ENCODE measurements around the gene AUH. TPM values are rescaled to one million over a fixed set of nuclear protein-coding genes. Genes with fewer than 3 reads are reported as not detected.

Gene AUH
- total RNA-seq, 1 experiment from 2014 or later: 29.0 TPM

DNA sequence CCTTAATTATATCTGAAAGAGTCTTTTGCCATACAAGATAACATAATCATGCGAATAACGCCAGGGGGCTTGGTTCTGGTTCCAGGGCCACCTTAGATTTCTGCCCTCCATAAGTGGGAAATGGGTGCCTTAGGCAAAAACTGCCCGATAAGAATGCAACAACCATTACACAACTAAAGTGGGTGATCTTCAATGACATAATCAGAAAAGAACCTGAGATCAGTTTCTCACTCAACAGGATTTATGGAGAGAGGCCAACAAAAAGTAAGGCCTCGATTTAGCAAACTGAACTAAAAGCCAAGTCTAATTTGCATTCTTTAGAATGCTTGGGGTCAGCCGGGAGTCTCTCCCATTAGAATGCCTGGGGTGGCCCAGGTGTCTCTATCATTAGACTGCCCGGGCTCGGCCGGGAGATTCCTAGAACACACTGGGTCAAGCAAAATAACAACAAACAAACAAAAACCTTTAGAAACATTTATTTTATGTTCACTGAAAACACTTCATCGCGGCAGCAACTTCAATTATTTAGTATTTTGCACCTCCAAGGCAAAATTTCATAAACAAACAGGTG, 194.8 kb downstream of the AUH start:
- no peak overlapping the region for H3K4me3 ChIP-seq (replicated peaks in 1 of 2; ENCODE audit: low read depth in 1 of 2, low read length in 2 of 2)
- ChIA-PET CTCF (no interaction called here), RAD21 (ENCODE audit: low non-redundant PET in 1 of 2, low total read pairs in 2 of 2, uncharacterized antibody in 2 of 2, unreplicated experiment in 2 of 2) (interaction anchor here in 1 of 2 experiments (0.9 kb wide), 1 partner anchor 8 kb away, joined by 3 read pairs; no protein-coding TSS in a partner anchor), POLR2A (no interaction called here)
- DNase-seq (ENCODE audit: low read depth, low spot score): no peak
- BruUV-seq (replicated peaks): no TSS peak
- TF ChIP-seq POLR2AphosphoS5 (IDR thresholded peaks at IDR 0.05; ENCODE audit: low read depth, low read length): no peak
- no peak for TF ChIP-seq SIN3A (IDR thresholded peaks at IDR 0.05; ENCODE audit: low read depth)
- no peak for TF ChIP-seq ZFX (IDR thresholded peaks at IDR 0.05)
- TF ChIP-seq CEBPB (IDR thresholded peaks at IDR 0.05; ENCODE audit: low read depth): no peak
- TF ChIP-seq RAD21 (IDR thresholded peaks at IDR 0.05; ENCODE audit: low read depth): no peak
- TF ChIP-seq SRF (IDR thresholded peaks at IDR 0.05; ENCODE audit: low read depth): no peak
- no peak for TF ChIP-seq EZH2phosphoT487 (IDR thresholded peaks at IDR 0.05; ENCODE audit: borderline replicate concordance)
- no peak for TF ChIP-seq SP1 (IDR thresholded peaks at IDR 0.05; ENCODE audit: low read depth)
- no peak for TF ChIP-seq POLR2A (IDR thresholded peaks at IDR 0.05; ENCODE audit: borderline replicate concordance, extremely low read depth, insufficient read depth, insufficient read length)
- TF ChIP-seq, protein P1, sequence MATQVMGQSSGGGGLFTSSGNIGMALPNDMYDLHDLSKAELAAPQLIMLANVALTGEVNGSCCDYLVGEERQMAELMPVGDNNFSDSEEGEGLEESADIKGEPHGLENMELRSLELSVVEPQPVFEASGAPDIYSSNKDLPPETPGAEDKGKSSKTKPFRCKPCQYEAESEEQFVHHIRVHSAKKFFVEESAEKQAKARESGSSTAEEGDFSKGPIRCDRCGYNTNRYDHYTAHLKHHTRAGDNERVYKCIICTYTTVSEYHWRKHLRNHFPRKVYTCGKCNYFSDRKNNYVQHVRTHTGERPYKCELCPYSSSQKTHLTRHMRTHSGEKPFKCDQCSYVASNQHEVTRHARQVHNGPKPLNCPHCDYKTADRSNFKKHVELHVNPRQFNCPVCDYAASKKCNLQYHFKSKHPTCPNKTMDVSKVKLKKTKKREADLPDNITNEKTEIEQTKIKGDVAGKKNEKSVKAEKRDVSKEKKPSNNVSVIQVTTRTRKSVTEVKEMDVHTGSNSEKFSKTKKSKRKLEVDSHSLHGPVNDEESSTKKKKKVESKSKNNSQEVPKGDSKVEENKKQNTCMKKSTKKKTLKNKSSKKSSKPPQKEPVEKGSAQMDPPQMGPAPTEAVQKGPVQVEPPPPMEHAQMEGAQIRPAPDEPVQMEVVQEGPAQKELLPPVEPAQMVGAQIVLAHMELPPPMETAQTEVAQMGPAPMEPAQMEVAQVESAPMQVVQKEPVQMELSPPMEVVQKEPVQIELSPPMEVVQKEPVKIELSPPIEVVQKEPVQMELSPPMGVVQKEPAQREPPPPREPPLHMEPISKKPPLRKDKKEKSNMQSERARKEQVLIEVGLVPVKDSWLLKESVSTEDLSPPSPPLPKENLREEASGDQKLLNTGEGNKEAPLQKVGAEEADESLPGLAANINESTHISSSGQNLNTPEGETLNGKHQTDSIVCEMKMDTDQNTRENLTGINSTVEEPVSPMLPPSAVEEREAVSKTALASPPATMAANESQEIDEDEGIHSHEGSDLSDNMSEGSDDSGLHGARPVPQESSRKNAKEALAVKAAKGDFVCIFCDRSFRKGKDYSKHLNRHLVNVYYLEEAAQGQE (IDR thresholded peaks at IDR 0.05; ENCODE audit: low read depth): no peak
- TF ChIP-seq YY1 (IDR thresholded peaks at IDR 0.05; ENCODE audit: extremely low read depth, insufficient replicate concordance, low read depth, low read length): no peak
- no peak for TF ChIP-seq JUND (IDR thresholded peaks at IDR 0.05)
- TF ChIP-seq EZH2 (IDR thresholded peaks at IDR 0.05): no peak
- TF ChIP-seq, protein P2, sequence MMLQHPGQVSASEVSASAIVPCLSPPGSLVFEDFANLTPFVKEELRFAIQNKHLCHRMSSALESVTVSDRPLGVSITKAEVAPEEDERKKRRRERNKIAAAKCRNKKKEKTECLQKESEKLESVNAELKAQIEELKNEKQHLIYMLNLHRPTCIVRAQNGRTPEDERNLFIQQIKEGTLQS (IDR thresholded peaks at IDR 0.05): no peak
- TF ChIP-seq EGR1 (IDR thresholded peaks at IDR 0.05; ENCODE audit: low read depth): no peak
- TF ChIP-seq TCF7L2 (IDR thresholded peaks at IDR 0.05; ENCODE audit: borderline replicate concordance, extremely low read depth, insufficient read depth, insufficient read length): no peak
- no peak for TF ChIP-seq CBX3 (IDR thresholded peaks at IDR 0.05; ENCODE audit: low read depth)
- TF ChIP-seq ELF1 (IDR thresholded peaks at IDR 0.05; ENCODE audit: borderline replicate concordance, low read depth): no peak
- H4K20me1 ChIP-seq (ENCODE audit: insufficient read depth): no peaks in the 10 kb centered on the region
- no peak overlapping the region for H3K27ac ChIP-seq (ENCODE audit: low read depth, low read length)
- ATAC-seq: no peak
- no peaks in the 10 kb centered on the region for H3K79me2 ChIP-seq (ENCODE audit: insufficient read depth, low read length)
- H2AFZ ChIP-seq (ENCODE audit: low read depth, low read length, poor library complexity, severe bottlenecking): no peak overlapping the region
- H3K9me3 ChIP-seq (ENCODE audit: control insufficient read depth in 1 of 2, insufficient read depth in 1 of 2, low read depth in 1 of 2, low read length in 2 of 2): no peaks in the 10 kb centered on the region; a peak in 1 of 4 replicates
- intact Hi-C loops (cut with micrococcal nuclease): no loop called here
- no peak overlapping the region for H3K9ac ChIP-seq (ENCODE audit: low read length)
- no peak overlapping the region for H3K4me2 ChIP-seq (ENCODE audit: low read length)
- no peaks in the 10 kb centered on the region for H3K36me3 ChIP-seq (ENCODE audit: control insufficient read depth in 1 of 2, insufficient read depth in 2 of 2, low read length in 2 of 2)
- H3K4me1 ChIP-seq (ENCODE audit: control insufficient read depth in 1 of 2, insufficient read depth in 2 of 2, low read length in 2 of 2): peaks cover 16 to 40% of the 10 kb centered on the region in 2 experiments
- H3K27me3 ChIP-seq (ENCODE audit: insufficient read depth, low read length): no peaks in the 10 kb centered on the region
- H3K9me2 ChIP-seq (ENCODE audit: insufficient read depth): no peaks in the 10 kb centered on the region

All from HCT116 (cell line).